NCI-H524 treated with DMSO at 0.1 percent for 48 hours (cell line): ENCODE results near the gene ATG10.
"Not testable (repeated sequence)": the region's sequence is repeated elsewhere in the genome, so short reads cannot be mapped to it uniquely, and the experiment has no call there.

Source experiments
- DNase-seq: peaks from one replicate; lab custom pipeline; 2025; lab: John Stamatoyannopoulos, UW

The ATG10 gene

DNA sequence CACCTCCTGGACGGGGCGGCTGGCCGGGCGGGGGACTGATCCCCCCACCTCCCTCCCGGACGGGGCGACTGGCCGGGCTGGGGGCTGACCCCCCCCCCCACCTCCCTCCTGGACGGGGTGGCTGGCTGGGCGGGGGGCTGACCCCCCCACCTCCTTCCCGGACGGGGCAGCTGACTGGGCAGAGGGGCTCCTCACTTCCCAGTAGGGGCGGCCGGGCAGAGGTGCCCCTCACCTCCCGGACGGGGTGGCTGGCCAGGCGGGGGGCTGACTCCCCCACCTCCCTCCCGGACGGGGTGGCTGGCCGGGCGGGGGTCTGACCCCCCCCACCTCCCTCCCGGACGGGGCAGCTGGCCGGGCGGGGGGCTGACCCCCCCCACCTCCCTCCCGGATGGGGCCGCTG is 11.3 kb downstream of the ATG10 start:
- not testable (repeated sequence) for DNase-seq

DNA sequence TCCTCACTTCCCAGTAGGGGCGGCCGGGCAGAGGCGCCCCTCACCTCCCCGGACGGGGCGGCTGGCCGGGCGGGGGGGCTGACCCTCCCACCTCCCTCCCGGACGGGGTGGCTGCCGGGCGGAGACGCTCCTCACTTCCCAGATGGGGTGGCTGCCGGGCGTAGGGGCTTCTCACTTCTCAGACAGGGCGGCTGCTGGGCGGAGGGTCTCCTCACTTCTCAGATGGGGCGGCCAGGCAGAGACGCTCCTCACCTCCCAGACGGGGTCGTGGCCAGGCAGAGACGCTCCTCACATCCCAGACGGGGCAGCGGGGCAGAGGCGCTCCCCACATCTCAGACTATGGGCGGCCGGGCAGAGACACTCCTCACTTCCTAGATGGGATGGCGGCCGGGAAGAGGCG is 11.7 kb downstream of the ATG10 start:
- not testable (repeated sequence) for DNase-seq

DNA sequence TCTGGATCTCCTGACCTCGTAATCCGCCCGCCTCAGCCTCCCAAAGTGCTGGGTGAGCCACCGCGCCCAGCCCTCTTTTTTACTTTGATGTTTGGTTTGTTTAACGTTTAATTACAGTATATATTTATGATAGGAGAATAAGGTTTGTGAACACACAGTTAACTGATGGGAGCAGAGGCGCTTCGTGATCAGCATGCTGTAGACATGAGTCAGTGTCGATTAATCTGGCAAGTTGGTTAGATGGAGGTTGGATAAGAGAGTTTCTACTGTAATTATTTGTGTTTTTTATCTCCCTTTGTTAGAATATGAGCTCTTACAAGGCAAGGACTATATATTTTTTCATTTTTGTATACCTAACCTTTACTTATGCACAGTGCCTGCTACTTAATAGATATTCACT is 14.3 kb downstream of the ATG10 start:
- DNase-seq = no peak

DNA sequence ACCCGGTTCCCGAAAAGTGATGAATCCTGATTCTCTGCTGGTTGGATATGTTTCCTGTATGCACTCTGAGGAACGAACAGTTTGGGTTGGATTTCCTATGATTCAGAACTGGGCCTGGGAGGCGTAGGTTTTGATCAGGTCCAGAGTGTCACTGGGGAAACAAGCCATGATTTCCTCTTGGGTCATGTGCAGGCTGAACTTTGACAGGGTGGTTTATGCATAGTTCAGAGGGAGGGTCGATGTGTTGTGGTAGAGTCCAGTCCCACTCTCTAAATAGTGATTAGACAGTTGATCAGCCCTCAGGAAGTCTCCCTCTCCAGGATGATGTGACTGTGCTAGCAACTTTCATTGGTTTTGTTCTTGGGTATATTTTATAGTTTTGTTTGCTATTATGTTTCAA is 17.4 kb downstream of the ATG10 start:
- DNase-seq = no peak

DNA sequence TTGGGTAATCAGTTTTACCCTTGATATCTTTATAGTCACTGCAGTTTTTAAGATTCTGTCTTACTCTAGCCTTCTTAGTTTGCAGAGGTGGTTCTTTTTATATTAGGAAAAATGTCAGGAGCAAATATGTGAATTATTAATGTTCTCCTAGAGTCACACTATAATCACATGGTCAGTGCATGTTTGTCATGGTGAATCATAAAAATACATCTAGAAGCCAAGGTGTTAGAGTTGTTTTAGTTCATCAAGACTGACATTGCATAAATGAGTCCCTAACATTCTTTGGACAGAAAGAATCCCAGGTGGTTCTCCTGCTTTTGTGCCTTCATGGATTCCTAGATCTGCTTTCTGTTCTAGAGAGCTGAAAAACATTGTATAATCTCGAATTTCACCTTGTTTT is 22.9 kb downstream of the ATG10 start:
- DNase-seq = no peak

DNA sequence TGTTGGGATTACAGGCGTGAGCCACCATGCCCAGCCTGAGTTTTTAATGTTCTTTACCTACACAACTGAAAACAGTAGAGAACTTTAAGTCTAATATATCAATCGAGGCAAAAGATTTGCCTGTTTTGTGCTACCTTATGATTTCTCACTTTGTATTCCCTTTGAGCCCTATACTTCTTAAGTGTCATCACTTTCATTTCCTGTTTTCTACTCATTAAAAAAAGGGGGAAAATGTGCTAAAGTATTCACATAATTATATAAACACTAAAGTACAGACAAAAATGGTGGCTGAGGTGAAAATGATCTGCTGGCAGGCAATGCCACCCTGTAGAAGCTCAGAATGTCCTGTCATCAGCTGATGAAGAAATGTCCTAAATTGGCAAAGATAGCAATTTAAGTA is 23.6 kb downstream of the ATG10 start:
- DNase-seq = no peak

DNA sequence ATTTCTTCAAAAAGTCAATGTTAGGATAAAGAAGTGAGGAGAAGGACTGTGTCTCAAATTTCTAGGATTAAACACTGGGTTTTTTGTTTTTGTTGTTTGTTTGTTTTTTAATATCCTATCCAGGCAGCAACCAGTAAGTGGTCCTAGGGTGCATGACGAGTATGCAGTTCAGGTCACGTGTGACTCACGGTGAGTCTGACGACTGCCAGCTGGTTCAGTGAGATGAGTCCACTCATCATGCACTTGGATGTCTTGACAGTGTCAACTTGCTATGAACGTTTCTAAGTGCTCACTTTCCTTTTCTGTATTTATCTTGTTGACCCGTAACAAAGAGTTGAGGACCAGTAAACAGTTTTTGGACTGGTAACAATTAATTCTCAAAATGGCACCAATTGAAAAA is 32.7 kb downstream of the ATG10 start:
- DNase-seq = no peak

DNA sequence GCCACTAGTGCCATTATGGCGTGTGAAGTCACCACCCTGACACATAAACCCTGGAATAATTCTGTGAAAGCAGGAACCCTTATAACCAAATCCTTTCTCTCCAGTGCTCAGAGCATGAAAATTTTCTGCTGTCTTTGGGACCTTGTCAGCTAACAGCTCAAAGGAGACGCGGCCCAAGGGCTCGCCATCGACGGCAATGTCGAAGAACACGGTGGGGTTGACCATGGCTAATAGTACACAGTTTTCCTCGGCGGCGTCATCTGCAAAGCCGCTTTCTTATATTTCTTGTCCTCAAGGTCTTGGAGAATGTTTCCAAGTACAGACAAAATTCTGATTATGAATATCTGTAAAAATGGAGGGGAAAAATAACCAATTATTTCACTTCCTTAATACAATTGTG is 38.0 kb downstream of the ATG10 start:
- not testable (repeated sequence) for DNase-seq

DNA sequence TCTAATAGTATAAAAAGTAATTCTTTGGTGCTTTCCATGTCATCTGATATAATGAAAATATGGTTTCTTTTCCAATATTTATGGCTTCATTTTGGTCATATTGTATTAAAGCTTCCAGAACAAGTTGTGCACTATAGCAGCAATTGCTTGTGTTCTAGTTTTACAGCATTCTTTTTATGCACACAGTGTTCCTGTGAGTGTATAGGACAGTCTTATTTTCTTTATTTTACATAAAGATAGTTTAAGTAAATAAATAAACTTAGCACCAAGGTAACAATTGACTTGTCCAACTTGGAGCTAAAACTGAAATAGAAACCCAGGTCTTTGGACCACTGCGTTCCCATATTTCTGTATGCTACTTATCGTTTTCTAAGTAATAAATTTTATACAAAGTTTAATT is 38.9 kb downstream of the ATG10 start:
- DNase-seq = no peak

DNA sequence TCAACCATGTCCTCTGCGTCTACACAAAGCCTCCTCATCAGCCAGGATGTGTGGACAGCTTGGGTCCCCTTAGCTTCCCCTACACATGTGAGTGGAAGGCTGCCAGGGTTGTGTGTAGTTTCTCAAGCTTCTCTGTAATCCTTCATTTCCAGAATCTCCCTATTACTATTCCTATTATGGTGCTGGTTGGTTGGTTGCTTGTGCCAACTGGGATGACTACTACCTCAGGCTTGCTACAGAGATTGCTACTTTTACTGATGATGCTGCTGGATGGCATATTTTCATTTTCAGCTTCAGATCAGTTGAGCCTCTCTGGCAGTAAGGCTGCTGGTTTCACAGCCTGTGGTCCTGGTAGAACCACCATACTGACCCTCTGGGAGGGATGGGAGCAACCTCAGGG is 39.9 kb downstream of the ATG10 start:
- no peak for DNase-seq

DNA sequence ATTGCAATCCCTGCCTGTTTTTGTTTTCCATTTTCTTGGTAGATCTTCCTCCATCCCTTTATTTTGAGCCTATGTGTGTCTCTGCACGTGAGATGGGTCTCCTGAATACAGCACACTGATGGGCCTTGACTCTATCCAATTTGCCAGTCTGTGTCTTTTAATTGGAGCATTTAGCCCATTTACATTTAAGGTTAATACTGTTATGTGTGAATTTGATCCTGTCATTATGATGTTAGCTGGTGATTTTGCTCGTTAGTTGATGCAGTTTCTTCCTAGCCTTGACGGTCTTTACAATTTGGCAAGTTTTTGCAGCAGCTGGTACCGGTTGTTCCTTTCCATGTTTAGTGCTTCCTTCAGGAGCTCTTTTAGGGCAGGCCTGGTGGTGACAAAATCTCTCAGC is 42.8 kb downstream of the ATG10 start:
- not testable (repeated sequence) for DNase-seq

DNA sequence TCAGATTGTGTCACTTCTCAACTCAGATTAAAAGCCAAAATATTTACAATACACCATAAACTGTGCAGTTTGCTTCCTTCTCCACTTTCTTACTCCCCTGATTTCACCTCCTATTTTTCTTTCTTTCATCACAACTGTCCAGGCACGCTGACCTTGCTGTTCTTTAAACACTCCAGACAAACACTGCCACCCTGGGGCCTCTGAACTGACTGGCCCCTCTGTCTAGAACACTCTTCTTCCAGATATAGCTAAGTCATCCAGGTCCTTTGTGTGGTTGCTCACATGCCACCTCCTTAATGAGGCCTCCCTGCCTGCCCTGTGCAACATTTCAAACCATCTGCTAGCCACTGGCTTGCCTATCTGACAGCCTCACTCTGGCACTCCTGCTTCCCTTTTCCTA is 46.6 kb downstream of the ATG10 start:
- DNase-seq = peak; percentile 46

DNA sequence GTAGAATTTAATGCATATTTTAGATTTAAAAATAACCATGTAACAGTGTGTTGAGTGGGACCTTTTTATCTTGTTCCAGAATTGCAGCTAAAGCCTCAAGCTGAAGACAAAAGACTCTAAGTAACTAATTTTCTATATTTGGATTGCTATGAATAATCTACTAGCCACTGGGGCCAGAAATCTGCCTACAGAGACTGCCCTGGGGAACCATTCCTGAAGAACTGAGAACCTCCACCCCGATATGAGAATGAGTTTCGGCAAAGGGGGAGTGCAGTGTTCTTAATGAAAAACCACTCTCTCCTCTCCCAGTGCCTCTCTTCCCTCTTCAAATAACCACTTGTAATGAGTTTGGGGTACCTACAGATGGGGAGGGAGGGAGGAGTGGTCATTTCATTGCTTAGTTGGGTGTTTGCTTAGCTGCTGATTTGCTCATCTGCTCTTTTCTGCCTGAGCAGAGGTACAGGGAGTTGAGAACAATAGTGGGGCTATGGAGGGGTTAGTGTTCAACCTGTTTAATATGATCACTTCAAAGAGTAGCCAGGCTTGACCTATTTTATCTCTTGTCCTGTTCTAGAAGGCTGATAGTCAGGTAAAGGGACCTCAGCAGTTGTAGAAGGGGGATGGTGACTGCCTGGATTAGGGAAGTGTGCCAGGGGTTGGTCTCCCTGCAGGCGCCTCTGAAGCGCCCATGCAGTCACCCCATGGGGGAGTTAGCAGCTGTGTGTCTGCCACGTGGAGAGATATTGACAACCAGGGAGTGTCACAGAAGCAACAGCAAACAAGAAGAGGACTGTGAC is 47.7 kb downstream of the ATG10 start:
- no peak for DNase-seq

DNA sequence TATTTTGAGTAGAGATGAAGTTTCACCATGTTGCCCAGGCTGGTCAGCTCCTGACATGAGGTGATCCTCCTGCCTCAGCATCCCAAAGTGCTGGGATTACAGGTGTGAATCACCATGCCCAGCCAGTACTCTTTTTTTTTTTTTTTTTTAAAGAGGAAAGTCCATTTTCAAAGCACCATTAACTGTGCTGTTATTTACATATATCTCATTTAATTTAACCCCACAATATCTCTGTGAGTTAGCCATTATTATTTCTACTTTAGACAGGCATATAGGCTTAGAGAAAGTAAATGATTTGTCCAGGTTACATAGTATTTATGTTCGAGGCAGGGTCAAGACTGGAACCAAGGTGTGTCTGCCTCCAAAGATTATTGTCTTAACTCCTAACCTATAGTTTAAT is 50.7 kb downstream of the ATG10 start:
- no peak for DNase-seq

DNA sequence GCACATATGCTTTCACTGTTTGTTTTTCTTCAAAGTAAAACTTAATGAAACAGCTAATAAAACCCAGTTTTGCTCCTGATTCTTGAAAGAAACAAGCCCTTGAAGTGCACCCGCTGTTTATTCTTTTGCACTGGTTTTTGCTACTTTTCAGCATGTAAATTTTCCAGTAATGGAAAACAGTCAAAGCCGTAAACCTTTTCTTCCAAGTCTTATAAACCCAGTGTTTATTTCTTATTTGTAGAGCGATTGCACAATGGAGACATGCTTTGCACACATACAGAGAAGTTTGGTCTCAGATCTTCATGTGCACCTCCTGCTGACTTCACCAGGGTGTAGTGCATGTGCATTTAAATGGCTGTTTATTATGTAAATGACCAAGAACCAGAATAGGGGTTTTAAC is 51.8 kb downstream of the ATG10 start:
- no peak for DNase-seq

DNA sequence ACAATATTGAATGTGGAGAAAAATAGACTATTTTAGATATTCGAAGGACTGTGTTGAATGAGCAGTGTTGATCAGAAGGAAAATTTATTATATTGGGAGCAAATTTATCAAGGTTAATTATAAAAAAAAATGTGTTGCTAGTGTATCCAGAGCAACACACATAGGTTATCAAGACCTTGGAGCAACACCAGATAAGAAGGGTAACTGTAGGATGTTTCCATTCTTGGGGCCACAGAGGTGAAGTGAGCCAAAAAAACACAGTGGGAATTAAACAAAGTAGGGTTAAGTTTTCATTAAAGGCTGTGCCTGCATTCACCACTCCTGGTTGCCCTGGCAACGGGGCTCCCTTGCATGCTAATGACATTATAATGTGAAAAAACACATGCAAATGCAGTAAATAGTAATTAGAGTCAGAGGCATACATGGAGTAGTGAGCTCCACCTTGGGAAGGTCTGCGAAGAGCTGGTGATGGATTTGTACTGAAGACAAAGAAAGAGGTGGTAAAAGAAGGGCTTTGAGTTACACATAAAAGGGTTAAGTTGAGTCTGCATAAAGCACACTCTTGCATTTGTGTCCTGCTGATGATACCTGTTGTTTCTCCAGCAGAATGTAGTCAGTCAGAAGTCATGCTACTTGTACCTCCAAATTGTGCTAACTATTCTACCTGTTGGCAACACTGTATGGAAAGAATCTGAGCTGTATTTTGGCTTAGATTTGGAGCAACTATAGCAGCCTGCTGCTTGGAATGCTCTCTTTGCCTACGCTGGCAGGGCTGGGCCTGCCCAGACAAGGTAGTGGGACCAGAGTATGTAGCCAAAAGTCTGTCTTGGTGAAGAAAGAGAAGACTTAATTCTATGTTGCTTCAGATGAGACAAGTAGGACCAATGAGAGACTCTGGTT is 59.6 kb downstream of the ATG10 start:
- no peak for DNase-seq

DNA sequence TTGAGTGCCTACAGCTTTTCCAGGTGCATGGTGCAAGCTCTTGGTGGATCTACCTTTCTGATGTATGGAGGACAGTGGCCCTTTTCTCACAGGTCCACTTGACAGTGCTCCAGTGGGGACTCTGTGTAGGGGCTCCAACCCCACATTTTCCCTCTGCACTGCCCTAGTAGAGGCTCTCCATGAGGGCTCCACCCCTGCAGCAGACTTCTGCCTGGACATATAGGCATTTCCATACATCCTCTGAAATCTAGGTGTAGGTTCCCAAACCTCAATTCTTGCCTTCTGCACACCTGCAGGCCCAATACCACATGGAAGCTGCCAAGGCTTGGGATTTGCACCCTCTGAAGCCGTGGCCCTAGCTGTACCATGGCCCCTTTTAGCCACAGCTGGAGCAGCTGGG is 71.1 kb downstream of the ATG10 start:
- not testable (repeated sequence) for DNase-seq

DNA sequence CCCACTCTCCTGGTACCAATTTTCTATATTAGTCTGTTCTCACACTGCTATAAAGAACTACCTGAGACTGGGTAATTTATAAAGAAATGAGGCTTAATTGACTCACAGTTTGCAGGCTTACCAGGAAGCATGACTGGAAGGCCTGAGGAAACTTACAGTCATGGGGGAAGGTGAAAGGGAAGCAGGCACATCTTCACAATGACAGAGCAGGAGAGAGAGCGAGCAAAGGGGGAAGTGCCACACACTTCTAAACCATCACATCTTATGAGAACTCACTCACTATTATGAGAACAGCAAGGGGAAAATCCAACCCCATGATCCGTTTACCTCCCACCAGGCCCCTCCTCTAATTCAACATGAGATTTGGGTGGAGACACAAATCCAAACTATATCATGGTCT is 72.2 kb downstream of the ATG10 start:
- no peak for DNase-seq

DNA sequence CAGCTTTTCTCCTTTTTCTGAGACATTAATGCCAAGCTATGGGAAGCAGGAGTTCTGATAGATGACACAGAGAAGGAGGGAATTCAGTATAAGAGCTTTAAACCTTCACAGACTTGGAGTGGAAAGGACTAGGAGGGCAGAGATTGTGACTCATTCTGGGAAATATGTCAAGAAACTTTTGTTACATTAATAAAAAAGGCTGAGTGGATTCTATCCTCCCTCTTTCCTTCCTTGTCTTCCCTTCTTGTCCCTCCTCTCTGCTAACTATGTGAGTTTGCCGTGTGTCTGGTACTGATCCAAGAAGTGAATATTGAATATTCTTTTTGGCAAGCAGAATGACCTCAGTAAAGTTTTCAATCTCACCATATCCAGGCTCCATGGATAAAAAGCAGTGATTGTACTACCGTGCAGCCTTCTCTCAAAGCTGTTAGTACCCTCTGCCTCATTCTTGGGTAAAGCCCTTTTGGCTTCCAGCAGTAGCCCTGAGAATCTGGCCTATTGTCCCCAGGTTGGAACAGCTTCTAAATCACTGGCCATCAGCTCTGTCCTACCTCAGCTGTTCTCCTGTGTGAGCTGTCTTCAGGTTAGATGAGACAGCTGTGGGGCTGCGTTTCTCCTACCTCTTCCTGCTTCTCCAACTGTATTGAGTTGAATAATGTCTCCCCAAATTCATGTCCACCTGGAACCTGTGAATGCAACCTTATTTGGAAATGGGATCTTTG is 73.9 kb downstream of the ATG10 start:
- no peak for DNase-seq

DNA sequence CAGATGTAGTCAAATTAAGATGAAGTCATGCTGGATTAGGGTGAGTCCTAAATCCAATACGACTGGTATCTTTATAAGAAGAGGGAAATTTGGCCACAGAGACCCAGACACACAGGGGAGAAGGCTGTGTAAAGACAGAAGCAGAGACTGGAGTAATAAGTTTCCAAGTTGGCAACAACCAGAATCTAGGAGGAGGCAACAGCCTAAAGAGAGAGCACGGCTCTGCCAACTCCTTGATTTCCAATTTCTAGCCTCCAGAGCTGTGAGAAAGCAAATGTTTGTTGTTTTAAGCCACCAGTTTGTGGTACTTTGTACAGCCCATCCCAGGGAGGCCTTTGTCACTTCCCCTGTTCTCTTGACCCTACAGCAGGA is 74.4 kb downstream of the ATG10 start:
- no peak for DNase-seq

DNA sequence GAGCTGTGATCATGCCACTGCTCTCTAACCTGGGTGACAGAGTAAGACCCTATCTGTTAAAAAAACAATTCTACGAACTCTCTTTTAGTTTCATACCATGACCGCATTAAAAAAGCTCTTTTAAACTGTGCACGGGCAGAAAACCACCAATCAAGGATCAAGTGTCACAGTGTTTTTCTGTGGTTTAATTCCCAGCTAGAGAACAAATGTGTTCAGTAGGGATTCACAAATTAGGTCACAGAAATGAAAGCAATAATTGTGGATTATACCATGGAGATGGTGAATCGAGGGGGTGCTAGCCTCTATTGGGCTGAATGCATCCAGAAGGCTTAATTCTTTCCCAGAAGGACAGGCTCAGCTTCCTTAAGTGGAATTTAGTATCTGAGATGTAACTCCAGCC is 79.1 kb downstream of the ATG10 start:
- no peak for DNase-seq

DNA sequence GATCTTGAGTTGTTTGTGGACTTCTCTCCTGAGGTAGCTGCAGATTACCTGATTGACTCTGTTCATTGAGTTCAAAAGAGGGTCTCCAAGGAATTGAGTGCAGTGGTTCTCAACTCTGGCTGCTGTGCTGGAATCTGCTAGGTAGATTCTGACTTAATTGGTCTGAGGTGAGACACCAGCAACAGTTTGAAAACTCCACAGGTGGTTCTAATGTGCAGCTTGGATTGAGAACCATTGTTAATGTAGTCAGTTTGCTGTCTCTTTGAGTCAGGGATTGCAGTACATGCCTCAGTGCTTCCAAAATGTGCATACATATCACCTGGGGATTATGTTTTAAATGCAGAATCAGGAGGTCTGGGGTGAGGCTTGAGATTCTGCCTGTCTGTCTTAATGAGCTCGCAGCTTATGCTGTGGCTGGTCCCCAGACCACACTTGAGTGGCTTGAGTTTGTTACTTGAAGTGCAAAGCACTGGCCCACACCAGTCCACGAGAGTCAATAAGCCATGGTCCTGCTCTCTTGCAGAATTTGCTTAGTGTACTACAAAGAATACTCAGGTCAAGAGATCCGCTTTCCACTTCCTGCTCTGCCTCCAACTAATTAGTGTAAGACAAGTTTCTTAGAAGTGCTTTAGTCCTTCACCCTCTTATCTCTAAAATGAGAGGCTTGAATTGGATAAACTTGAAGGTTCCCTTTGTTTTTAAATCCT is 82.3 kb downstream of the ATG10 start:
- DNase-seq = no peak
